NB4 (cell line): ENCODE data around the gene TNFRSF1B.

ENCODE experiments used
- CTCF ChIP-seq: IDR thresholded peaks from one replicate; pipeline ENCODE4 v1.5.1; 2012; ENCODE audit warnings: low read depth, low read length
- MAX ChIP-seq: IDR thresholded peaks from 2 replicates; pipeline ENCODE4 v1.6.1; 2011; ENCODE audit warnings: low read depth, low read length
- POLR2A ChIP-seq: IDR thresholded peaks from 2 replicates; pipeline ENCODE4 v1.6.1; 2011; ENCODE audit warnings: mild to moderate bottlenecking; ENCODE audit not compliant: insufficient read length; ENCODE audit errors: extremely low read depth

- TF ChIP-seq CTCF (no peak), POLR2A (no peak), MAX (no peak)
Observed at GRCh38 chr1:12185036-12185917, 18.5 kb downstream of the TNFRSF1B start.
